HTERT RPE-1 (cell line): ENCODE data around the gene MAP2K2.

Source experiments
- in situ Hi-C: fragments of 300-500 bp; cut with MboI; formaldehyde crosslinking; loops from 4 replicates; pipeline ENCODE4 v1.14.3; 2020; ENCODE audit warnings: low sequenced_read_pairs

MAP2K2 gene

DNA sequence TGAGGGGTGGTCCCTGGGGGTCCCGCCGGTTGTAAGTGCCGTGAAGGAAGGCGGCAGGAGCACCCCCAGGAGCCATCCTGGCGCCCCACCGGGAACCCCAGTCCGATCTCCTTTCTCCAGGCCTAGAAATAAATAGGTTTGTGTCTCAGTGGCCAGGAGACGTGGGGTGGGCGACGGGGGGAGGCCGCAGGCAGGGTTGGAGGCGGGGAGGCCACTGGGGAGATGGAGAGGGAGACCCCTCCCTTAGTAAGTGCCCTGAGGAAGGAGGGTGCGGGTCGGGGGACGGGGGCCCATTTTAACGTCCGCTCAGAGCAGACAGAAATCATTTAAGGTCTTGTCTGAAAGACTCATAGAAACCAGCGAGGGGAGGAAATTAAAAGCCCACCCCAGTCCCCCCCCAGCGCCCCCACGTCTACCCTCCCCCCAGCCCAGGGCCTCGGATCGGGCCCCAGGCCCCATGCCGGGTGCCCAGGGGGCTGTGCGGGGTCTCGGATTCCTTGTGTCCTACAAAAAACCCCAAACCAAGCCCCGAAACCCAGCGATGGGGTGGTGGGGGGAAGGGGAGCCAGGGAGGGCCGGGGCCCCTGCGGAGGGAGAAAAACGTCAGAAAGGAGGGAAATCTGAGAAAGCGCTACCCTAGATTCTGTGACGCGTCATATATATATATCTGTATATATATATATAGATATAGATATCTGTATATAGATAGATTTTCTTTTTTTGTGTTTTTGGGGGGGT lies 76.8 kb downstream of the MAP2K2 start:
- in situ Hi-C loops = no loop called here

DNA sequence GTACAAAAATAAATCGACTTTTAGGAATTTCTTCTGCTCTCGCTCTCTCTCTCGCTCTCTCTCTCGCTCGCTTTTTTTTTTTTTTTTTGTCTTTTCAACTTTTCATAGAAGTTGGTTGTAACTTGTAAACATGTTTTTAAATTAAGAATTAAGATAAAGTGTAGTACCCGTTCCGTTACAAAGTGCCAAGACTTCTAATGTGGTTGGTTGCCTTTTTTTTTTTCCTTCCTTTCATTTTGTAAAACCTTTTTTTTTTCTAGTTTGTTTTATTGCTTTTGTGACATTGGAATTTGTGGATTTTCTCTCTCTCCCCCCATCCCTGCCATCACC lies 77.6 kb downstream of the MAP2K2 start:
- in situ Hi-C loops = no loop called here

DNA sequence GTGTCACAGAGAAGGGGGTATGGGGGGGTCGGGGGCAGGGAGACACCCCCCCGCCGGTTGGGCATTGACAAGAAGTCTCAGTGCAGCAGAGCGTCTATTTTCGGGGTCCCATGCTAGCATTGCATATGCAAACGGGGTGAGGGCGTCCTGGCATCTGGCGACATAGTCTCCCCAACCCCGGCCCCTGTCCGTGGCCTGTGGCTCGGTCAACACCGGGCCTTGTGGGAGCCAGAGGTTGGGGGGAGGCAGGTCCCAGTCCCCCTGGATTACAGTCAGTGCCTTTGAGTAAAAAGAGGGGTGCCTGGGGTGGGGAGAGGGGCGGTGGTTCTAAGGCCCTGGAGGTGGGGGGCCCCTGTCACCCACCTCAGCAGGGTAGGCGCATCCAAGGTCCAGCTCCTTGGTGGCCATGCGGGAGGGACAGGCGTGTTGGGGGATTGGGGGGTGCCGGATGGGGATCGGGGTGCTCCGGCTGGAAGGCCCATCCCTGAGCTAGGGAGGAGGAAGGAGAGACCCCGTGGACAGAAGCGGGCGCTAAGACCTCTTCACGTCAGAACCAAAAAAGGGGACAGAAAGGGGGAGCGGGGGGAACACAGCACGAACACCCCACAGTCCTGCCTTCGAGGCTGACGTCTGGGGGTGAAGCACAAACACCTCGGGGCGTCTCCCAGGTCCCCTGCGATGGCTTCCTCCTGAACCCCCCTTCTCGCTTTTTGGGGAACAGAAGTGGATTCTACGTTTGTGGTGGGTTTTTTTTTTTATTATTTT lies 78.1 kb downstream of the MAP2K2 start:
- in situ Hi-C loops = no loop called here

DNA sequence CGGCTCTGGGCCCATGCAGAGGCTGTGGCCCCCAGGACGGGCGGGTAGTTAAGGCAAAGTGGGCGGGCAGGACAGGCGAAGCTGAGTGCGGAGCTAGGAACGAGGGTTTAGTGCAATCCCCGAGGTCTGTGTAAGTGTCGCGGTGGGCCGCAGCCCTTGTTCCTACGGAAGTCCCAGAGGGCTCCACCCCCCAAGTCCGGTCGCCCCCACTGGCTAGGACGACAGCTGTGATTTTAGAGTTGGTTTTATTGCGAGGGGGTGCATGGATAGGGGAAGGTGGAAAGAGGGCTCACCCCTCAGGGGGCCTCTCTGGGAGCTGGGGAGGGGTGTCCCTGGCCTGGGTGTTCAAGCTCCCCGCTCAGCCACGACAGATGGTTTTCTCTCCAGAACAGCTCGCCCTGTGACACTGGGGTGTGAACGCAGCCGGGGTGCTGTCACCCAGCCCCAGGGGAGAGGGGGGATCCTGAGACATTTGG lies 78.9 kb downstream of the MAP2K2 start:
- in situ Hi-C loops = no loop called here

DNA sequence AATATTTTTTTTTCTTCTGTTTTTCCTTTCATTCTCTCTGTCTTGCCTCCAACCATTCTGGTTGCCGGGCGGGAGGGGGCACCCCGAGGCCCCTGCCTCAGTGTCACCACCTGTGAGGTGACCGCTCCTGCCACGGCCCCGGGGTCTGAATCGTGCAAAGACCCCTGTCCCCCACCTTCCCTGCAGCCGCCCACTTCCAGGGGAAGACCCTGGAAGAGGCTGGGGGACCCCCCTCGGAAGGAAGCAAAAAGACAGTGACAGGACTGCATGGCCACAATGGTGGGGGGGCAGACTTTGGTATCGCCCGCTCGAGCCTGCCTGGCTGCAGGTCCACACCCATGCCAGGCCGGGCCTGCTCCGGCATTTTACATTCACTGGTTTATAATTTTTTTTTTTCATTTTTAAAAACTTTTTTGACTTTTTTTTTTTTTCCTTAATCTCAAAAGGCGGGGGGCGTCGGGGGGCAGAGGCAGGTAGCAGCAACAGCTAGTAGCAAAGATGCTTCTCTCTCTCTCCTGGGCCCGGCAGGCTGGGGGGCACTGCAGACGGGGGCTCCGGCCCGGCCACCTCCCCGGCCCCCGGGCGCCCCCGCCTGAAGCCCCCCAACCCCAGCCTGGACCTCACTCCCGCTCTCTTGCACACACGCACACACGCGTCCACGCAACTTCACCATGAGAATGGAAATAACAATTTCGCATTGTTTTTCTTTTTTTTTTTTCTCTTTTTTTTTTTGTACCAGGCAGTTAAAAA lies 79.8 kb downstream of the MAP2K2 start:
- in situ Hi-C loops = no loop called here

DNA sequence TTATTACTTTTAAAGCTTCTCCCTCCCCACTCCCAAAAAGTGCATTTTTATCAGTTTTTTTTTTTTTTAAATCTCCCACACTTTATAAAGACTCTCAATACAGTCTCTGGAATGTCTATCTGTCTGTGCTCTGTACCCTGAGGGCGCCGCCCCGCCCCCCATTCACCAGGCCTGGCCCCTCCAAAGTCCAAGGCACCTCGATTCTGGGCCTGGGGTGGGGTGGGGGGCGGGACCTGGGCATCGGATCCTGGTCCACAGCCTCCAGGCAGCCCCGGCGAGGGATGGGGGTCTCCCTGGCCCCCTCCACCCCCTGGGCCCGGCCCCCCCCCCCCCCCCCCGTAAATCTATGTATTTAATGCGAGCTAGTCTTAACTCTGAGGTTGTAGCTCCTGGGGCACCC lies 80.5 kb downstream of the MAP2K2 start:
- in situ Hi-C loops = no loop called here

DNA sequence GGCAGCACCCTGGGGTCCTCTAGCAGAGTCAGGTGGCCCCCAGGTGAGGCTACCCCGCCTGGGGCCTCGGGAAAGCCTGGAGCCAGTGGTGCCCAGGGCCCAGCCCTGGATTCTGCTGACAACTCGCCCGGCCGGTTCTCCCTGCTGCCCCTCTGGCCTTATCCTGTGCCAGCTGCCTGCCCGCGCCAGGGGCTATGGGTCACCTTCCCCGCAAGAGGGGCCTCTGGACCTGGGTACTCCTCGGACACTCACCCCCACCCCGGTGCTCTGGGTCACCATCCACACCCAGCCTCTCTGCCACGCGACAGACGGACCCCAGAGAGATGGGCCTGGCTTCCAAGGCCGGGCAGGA lies 81.2 kb downstream of the MAP2K2 start:
- in situ Hi-C loops = no loop called here

DNA sequence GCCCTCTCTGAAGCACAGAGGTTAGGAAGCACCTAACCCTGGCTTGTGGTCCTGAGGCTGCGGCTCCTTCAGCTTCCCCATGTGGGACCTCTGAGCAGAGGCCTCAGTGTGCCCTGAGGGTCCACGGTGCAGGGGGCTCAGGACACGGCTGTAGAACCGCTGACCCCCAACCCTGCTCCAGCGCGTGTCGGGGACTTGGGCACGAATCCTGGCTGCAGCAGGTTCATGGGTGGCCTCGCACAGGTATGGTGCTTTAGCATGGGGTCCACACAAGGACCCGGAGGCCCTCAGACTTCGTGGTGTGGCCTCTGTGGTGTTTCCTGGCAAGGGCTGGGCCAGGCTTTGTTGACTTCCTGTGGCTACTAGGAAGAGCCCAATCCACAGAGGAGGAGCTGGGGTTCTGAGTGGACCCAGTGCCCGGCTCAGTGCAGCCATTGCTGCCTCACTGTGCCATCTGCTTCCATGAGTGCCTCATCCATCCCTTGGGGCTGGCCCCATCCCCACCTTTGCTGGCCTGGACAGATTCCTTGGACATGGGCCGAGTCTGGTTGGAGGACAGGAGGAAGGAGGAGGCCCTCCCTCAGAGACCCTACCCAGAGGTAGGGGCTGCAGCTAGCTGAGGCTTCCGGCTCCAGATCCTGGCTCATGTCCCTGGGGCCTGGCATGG lies 81.7 kb downstream of the MAP2K2 start:
- in situ Hi-C loops = no loop called here
